K562 (cell line): ENCODE data around the gene SDCCAG8. TPM values are rescaled to one million over a fixed set of nuclear protein-coding genes. Genes with fewer than 3 reads are reported as not detected.

Experiments
- ATAC-seq: fragments of 200-7000 bp; cut with Tn5 transposase; 3 replicates; pipeline ENCODE4 v1.9.1; 2020; ENCODE audit warnings: moderate library complexity
- BruUV-seq: library from RNA; stranded (reverse); fragments of 400-500 nt; replicated peaks from 2 replicates; lab custom pipeline; 2021; lab: Mats Ljungman, UMichigan
- CTCF ChIA-PET: fragments of 300-600 bp; formaldehyde crosslinking; extraction: SDS; loops from one replicate; lab custom pipeline; 2021; ENCODE audit warnings: low intra/inter-chr PET ratio; lab: Yijun Ruan, JAX
- POLR2A ChIA-PET: fragments of 300-600, 350-650 bp; sonication (Branson Sonifier 250); formaldehyde crosslinking; extraction: SDS; loops from one replicate; lab custom pipeline; 2021; ENCODE audit warnings: antibody characterized with exemption, inconsistent platforms; lab: Yijun Ruan, JAX
- DNase-seq, 4 experiments: peaks; one replicate each; pipeline versions ENCODE4 v3.0.0 to v3.0.0-alpha.2; 2011 to 2018; ENCODE audit warnings: low spot score in 3 of 4, mixed read lengths in 3 of 4; ENCODE audit errors: extremely low read depth in 1 of 4
- FAIRE-seq: peaks from 2 replicates; lab custom pipeline; 2011; peaks lifted over from hg19 to GRCh38; lab: Jason Lieb, UNC
- H2AFZ ChIP-seq: 2 replicates; pipeline ENCODE4 v1.6.0; 2011; ENCODE audit warnings: low read depth, low read length, control low read depth, inconsistent platforms
- H3K27ac ChIP-seq: fragments of 200-600 bp; 3 replicates; pipeline ENCODE4 v1.8.0; 2011; ENCODE audit warnings: low read depth, mild to moderate bottlenecking, control low read depth, inconsistent platforms, low read length, moderate library complexity, mixed read lengths; ENCODE audit errors: extremely low read depth
- H3K27me3 ChIP-seq, 2 experiments: fragments of 300-600 bp in 1 of 2; 2 replicates in 1 of 2; 3 replicates in 1 of 2; pipeline versions ENCODE4 v1.6.0 to v1.8.0; 2011; ENCODE audit warnings: inconsistent platforms in 2 of 2, low read length in 2 of 2, mild to moderate bottlenecking in 1 of 2, mixed read lengths in 1 of 2, moderate library complexity in 1 of 2; ENCODE audit not compliant: control insufficient read depth in 2 of 2, insufficient read depth in 2 of 2
- H3K36me3 ChIP-seq: fragments of 300-600 bp; 3 replicates; pipeline ENCODE4 v1.8.0; 2011; ENCODE audit warnings: mild to moderate bottlenecking, low read length, inconsistent platforms; ENCODE audit not compliant: control insufficient read depth, insufficient read depth
- H3K4me1 ChIP-seq, 2 experiments: fragments of 200-600 bp in 1 of 2; replicated peaks in 1 of 2; 2 replicates in 1 of 2; 3 replicates in 1 of 2; pipeline versions ENCODE4 v1.5.1 to v1.8.0; 2011; ENCODE audit warnings: inconsistent platforms in 2 of 2, low read length in 2 of 2, mild to moderate bottlenecking in 1 of 2, mixed read lengths in 1 of 2, moderate library complexity in 1 of 2; ENCODE audit not compliant: control insufficient read depth in 2 of 2, insufficient read depth in 2 of 2
- H3K4me2 ChIP-seq: 2 replicates; pipeline ENCODE4 v1.6.1; 2011; ENCODE audit warnings: low read length, control low read depth, inconsistent platforms, mixed read lengths; ENCODE audit not compliant: insufficient read depth
- H3K4me3 ChIP-seq: fragments of 200-600 bp; sonication (generic), shearing (Covaris generic); 2 replicates; pipeline ENCODE4 v1.5.1; 2016; ENCODE audit warnings: control low read depth, inconsistent platforms
- H3K79me2 ChIP-seq: fragments of 200-600 bp; 3 replicates; pipeline ENCODE4 v1.8.0; 2011; ENCODE audit warnings: low read length, inconsistent platforms; ENCODE audit not compliant: control insufficient read depth, insufficient read depth
- H3K9ac ChIP-seq, 2 experiments: 2 replicates each; pipeline versions ENCODE4 v1.6.0 to v1.6.1; 2011; ENCODE audit warnings: low read depth in 2 of 2, low read length in 2 of 2, control low read depth in 1 of 2, inconsistent platforms in 1 of 2, mild to moderate bottlenecking in 1 of 2, mixed read lengths in 1 of 2; ENCODE audit not compliant: insufficient read depth in 1 of 2
- H3K9me1 ChIP-seq: one replicate; pipeline ENCODE4 v1.6.0; 2011; ENCODE audit warnings: inconsistent platforms, mild to moderate bottlenecking, low read length, moderate library complexity; ENCODE audit not compliant: control insufficient read depth, insufficient read depth
- H3K9me3 ChIP-seq: replicated peaks from 2 replicates; pipeline ENCODE4 v1.5.1; 2011; ENCODE audit warnings: low read depth, low read length, inconsistent platforms; ENCODE audit not compliant: control insufficient read depth, insufficient read depth
- H4K20me1 ChIP-seq: replicated peaks from 2 replicates; pipeline ENCODE4 v1.6.1; 2011; ENCODE audit warnings: low read length, inconsistent platforms, mixed read lengths; ENCODE audit not compliant: control insufficient read depth, insufficient read depth
- CREB3 ChIP-seq: fragments of 450-650 bp; conservative IDR thresholded peaks from 2 replicates; pipeline ENCODE4 v1.6.1; 2016; ENCODE audit warnings: missing genetic modification characterization, low read depth, mild to moderate bottlenecking, missing compliant biosample characterization, moderate library complexity
- GTF2A2 ChIP-seq: IDR thresholded peaks from 2 replicates; pipeline ENCODE4 v1.6.1; 2016; ENCODE audit warnings: mild to moderate bottlenecking, missing genetic modification characterization, missing compliant biosample characterization
- HOXB6 ChIP-seq: fragments of 250-450 bp; sonication (Bioruptor Pico); IDR thresholded peaks from 2 replicates; pipeline ENCODE4 v1.5.1; 2022; ENCODE audit warnings: mild to moderate bottlenecking, borderline replicate concordance
- KHSRP ChIP-seq: fragments of 450-650 bp; IDR thresholded peaks from 2 replicates; pipeline ENCODE4 v1.6.1; 2017
- LEF1 ChIP-seq: fragments of 450-650 bp; IDR thresholded peaks from 2 replicates; pipeline ENCODE4 v1.6.1; 2016; ENCODE audit warnings: mild to moderate bottlenecking
- PHF20 ChIP-seq: fragments of 450-650 bp; IDR thresholded peaks from 2 replicates; pipeline ENCODE4 v1.6.1; 2018; ENCODE audit not compliant: partially characterized antibody
- SREBF1 ChIP-seq: fragments of 150-350 bp; IDR thresholded peaks from 2 replicates; pipeline ENCODE4 v1.6.1; 2014; ENCODE audit warnings: antibody characterized with exemption, low read depth, low read length, borderline replicate concordance
- SRSF1 ChIP-seq: fragments of 200-400 bp; formaldehyde crosslinking; IDR thresholded peaks from 2 replicates; pipeline ENCODE4 v1.6.1; 2017; ENCODE audit warnings: mild to moderate bottlenecking, low read depth, low read length, moderate library complexity
- TBL1XR1 ChIP-seq, 2 experiments: IDR thresholded peaks; 2 replicates each; pipeline ENCODE4 v1.6.1; 2012; ENCODE audit warnings: improper control_type of control experiment in 2 of 2, low read length in 2 of 2, mild to moderate bottlenecking in 1 of 2
- ZBTB34 ChIP-seq: fragments of 250-450 bp; sonication (Bioruptor Pico); IDR thresholded peaks from 2 replicates; pipeline ENCODE4 v1.8.0; 2021; ENCODE audit warnings: mild to moderate bottlenecking, moderate library complexity
- ZNF146 ChIP-seq: IDR thresholded peaks from one replicate; pipeline ENCODE4 v1.6.1; 2018; ENCODE audit warnings: missing compliant biosample characterization; ENCODE audit not compliant: unreplicated experiment
- WGBS: fragments of 100-300 bp; shearing (Covaris generic); methylation state at CpG from one replicate; pipeline ENCODE4 v1.1.6; 2016; ENCODE audit warnings: low coverage, mixed read lengths; ENCODE audit not compliant: insufficient coverage; ENCODE audit errors: missing lambda C conversion rate; 5-methylcytosine and 5-hydroxymethylcytosine counted together
- in situ Hi-C: fragments of 300-500 bp; cut with MboI; formaldehyde crosslinking; loops from 4 replicates; pipeline ENCODE4 v1.15.0; 2018; ENCODE audit warnings: inconsistent platforms, mixed read lengths
- intact Hi-C: fragments of 100-400 bp; cut with micrococcal nuclease; formaldehyde crosslinking; loops from 2 replicates; pipeline ENCODE4 v1.14.2; 2022
- polyA plus RNA-seq, 8 experiments: library from polyadenylated mRNA; depleted of rRNA in 4 of 8; stranded (reverse) in 5 of 8; unstranded in 3 of 8; fragments of >200 nt; fragmentation: Nextera tagmentation in 2 of 8; fragmentation: Illumina TruSeq in 1 of 8; extraction: Ambion mirVana in 2 of 8; extraction: Trizol in 1 of 8; gene quantifications; 2 replicates each; pipeline versions ENCODE4 v1.2.1 to v1.2.3, GENCODE V29; 2011 to 2014; ENCODE audit warnings: inconsistent platforms in 1 of 8, missing spikeins in 1 of 8
- total RNA-seq, 7 experiments: library from RNA; depleted of rRNA in 6 of 7; stranded (reverse); fragments of >200 nt in 6 of 7; fragmentation: Illumina TruSeq in 2 of 7; extraction: Trizol in 2 of 7; gene quantifications; 2 replicates each; pipeline versions ENCODE4 v1.2.1 to v1.2.3, GENCODE V29; 2011 to 2021; ENCODE audit warnings: low replicate concordance in 1 of 7

The SDCCAG8 gene
- total and polyA plus RNA-seq, 9 of the 15 experiments (the other 6 are each of a cell fraction or from before 2014, with no cell fraction given) = 17.9 to 36.7 (median 25.4) TPM

GRCh38 chr1:243455760-243456651 lies 200.2 kb downstream of the SDCCAG8 start:
- H3K9me3 ChIP-seq = no peaks in the 10 kb centered on the region
- ATAC-seq (no peak), DNase-seq (no peak), FAIRE-seq (no peak)
- no peak overlapping the region for H3K27ac ChIP-seq
- no peaks in the 10 kb centered on the region for H3K79me2 ChIP-seq
- 32% methylated on average over 11 of the region's 11 CpGs for WGBS
- no peaks in the 10 kb centered on the region for H3K9me1 ChIP-seq
- no peak overlapping the region for H2AFZ ChIP-seq
- no peaks in the 10 kb centered on the region for H4K20me1 ChIP-seq
- no peaks in the 10 kb centered on the region for H3K27me3 ChIP-seq
- H3K9ac ChIP-seq = no peak overlapping the region
- TF ChIP-seq SRSF1 (no peak), LEF1 (no peak)
- H3K4me3 ChIP-seq = no peak overlapping the region
- ChIA-PET POLR2A (interaction anchor here (1.0 kb wide), 1 partner anchor 27 kb away, joined by 3 read pairs; no protein-coding TSS in a partner anchor), CTCF (no interaction called here)
- H3K4me1 ChIP-seq = no peaks in the 10 kb centered on the region
- intact Hi-C loops (no loop called here), in situ Hi-C loops (no loop called here)
- no peak overlapping the region for H3K4me2 ChIP-seq
- no peaks in the 10 kb centered on the region; the same call in 2 of the 3 replicates for H3K36me3 ChIP-seq
- BruUV-seq = no TSS peak

- ChIA-PET CTCF (no interaction called here), POLR2A (interaction anchor here (1.3 kb wide), 1 partner anchor 14 kb away, joined by 3 read pairs; no protein-coding TSS in a partner anchor)
- Histone ChIP-seq H3K27ac (no peak overlapping the region), H3K9me1 (no peaks in the 10 kb centered on the region), H3K79me2 (no peaks in the 10 kb centered on the region), H3K9me3 (no peaks in the 10 kb centered on the region), H3K4me2 (no peak overlapping the region), H4K20me1 (no peaks in the 10 kb centered on the region), H3K36me3 (no peaks in the 10 kb centered on the region; the same call in 2 of the 3 replicates), H3K27me3 (no peaks in the 10 kb centered on the region), H2AFZ (no peak overlapping the region), H3K9ac (no peak overlapping the region), H3K4me3 (no peak overlapping the region), H3K4me1 (no peaks in the 10 kb centered on the region)
- ATAC-seq = no peak
- DNase-seq = no peak
- BruUV-seq = no TSS peak
- intact Hi-C loops (no loop called here), in situ Hi-C loops (no loop called here)
- 46% methylated on average over 9 of the region's 9 CpGs for WGBS
- FAIRE-seq = no peak
- TF ChIP-seq ZBTB34 (CRISPR knock-in tag) (no peak), CREB3 (no peak), HOXB6 (CRISPR knock-in tag) (no peak), PHF20 (no peak), SREBF1 (no peak), ZNF146 (no peak), KHSRP (no peak), GTF2A2 (tag) (no peak), TBL1XR1 (IDR thresholded peaks at IDR 0.05; ENCODE audit: low read length in 2 of 2) (no peak)
These were observed 201.6 kb downstream of the SDCCAG8 start for GRCh38 chr1:243457363-243457982.
